Stimulated activated CD8-positive, alpha-beta memory T cell treated with anti-CD3 and anti-CD28 coated beads, Interleukin-15, amount 100 ng/mL, for 24 hours (primary cell): Measurements from ENCODE around the gene PKP3.
"Not testable (repeated sequence)": the region's sequence is repeated elsewhere in the genome, so short reads cannot be mapped to it uniquely, and the experiment has no call there.

ENCODE experiments used
- DNase-seq: peaks from one replicate; pipeline ENCODE4 v3.0.0-alpha.2; 2020; ENCODE audit warnings: low read depth

PKP3 gene

DNA sequence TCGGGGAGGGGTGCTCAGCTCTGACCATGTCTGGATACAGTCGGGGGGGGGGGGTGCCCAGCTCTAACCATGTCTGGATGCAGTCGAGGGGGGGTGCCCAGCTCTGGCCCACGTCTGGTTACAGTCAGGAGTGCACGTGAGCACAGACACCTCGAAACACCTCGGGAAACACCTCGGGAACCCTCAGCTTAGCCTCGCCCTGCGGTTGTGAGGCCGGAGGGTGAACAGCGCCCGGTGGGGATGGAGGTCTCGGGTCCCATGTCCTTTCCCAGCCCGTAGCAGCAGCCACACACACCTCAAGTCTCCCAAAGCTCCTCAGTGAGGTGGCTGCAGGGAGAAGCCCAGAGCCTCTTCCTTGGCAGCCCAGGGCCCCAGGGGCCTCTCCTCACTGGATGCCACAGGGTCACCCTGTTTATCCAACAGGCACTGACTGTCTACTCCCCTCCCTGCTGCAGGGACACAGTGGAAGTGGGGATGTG lies 18.7 kb downstream of the PKP3 start:
- no peak for DNase-seq

GRCh38 chr11:413120-414081 lies 19.4 kb downstream of the PKP3 start:
- DNase-seq, result no peak

DNA sequence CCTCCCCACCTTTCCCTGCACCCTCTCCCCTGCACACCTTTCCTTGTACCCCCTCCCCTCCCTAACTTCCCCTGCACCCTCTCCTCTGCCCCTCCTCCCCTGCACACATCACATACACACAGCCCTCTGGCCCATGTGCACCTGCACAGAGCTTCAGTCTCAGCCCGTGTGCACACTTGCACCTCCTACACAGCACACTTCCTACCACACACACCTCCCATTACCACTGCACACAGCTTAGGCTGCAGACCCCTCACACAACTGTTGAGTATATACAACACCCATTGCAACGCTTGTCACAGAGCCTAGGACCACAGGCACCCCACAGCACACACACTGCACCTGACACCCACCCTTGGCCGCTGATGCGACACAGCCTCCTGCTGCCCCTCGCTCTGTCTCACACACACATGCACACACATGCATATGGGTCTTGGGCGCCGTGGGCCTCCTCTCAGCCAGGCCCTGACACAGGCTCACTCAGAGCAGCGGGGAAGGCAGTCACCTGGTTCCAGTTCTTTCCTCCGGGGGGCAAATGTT lies 20.4 kb downstream of the PKP3 start:
- no peak for DNase-seq

- no peak for DNase-seq
Measured at GRCh38 chr11:415640-416041, 21.6 kb downstream of the PKP3 start.

GRCh38 chr11:416051-416756 lies 22.2 kb downstream of the PKP3 start:
- no peak for DNase-seq

- DNase-seq, result no peak
Measured at GRCh38 chr11:416757-417621, 23.0 kb downstream of the PKP3 start.

DNA sequence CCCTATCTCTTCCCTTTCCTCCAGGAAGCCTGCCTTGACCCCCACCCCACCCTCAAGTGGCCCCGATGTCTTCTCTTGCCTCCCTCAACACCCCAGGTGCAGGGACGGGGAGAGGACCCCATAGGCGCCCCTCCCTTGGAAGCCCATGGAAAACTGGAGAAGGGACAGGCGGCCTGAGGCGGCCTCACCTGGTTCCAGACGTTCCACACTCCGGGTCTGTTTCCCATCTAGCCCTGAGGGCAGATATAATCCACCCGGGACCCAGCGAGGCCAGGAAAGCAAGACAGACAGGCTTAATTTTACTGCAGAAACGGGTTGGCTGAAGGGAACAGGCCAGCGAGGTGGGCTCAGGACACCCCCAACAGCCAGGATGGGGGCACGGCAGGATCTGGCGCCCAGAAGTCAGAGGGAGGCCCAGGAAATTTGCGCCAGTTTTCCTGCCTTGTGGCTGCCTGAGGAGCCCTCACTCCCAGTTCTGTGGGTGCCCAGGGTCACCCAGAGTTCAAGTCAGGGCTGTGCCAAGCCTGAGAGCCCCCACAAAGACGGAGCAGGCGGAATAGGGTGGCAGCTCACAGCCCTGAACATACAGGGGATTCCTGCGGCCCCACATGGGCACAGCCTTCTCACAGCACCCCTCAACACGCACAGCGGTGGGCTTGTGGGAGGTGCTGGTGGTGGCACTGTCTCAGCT lies 23.8 kb downstream of the PKP3 start:
- DNase-seq, result no peak

- no peak for DNase-seq
Measured at GRCh38 chr11:418343-419247, 24.6 kb downstream of the PKP3 start.

- DNase-seq, result no peak
Measured at GRCh38 chr11:419248-420005, 25.4 kb downstream of the PKP3 start.

GRCh38 chr11:420054-420910 lies 26.3 kb downstream of the PKP3 start:
- no peak for DNase-seq

GRCh38 chr11:420911-421321 lies 26.9 kb downstream of the PKP3 start:
- DNase-seq, result no peak

GRCh38 chr11:422249-422656 lies 28.2 kb downstream of the PKP3 start:
- DNase-seq, result no peak

GRCh38 chr11:424232-424631 lies 30.2 kb downstream of the PKP3 start:
- DNase-seq, result no peak

- not testable (repeated sequence) for DNase-seq
Measured at GRCh38 chr11:424766-425165, 30.8 kb downstream of the PKP3 start.

DNA sequence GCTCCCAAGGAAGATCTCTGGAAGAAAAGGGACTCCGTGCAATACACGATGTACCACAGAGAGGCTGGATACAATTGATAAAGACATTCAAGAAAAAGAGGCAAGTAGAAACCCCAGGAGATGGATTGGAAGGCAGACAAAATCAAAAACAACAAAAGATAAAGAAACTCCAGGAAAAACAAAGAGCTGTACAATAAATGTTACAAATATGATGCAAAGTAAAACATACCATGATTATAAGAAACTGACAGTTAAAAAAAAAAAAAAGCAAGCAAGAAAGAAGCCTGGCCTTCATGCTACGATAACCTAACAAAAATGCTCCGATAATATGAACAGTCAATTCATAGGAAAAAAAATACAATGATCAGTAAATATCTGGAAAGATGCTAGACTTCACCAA lies 31.3 kb downstream of the PKP3 start:
- no peak for DNase-seq

GRCh38 chr11:426851-427250 lies 32.8 kb downstream of the PKP3 start:
- DNase-seq, result no peak

DNA sequence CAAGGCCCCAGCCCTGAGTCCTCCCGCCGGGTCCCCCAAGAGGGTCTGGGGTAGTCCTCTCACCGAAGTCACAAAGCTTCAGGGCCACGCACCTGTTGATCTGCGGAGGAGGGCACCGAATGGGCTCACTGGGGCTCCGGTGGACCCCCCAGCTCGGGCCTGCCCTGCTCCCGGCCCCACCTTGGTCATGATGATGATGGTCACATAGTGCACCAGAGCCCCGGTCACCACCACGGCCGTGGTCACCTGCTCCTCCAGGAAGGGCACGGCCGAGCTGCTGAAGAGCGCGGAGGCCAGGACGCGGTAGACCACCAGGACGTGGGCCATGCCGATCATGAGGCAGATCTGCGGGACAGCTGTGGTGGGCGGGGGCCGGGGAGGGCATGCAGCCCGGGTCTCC lies 34.3 kb downstream of the PKP3 start:
- no peak for DNase-seq

- no peak for DNase-seq
Measured at GRCh38 chr11:429391-429790, 35.4 kb downstream of the PKP3 start.
